GM21529 (cell line): ENCODE measurements around the gene CHN1.

Source experiments
- ATAC-seq: cut with Tn5 transposase; IDR thresholded peaks from one replicate; pipeline ENCODE4 v1.9.1; 2021; ENCODE audit not compliant: unreplicated experiment

The CHN1 gene

DNA sequence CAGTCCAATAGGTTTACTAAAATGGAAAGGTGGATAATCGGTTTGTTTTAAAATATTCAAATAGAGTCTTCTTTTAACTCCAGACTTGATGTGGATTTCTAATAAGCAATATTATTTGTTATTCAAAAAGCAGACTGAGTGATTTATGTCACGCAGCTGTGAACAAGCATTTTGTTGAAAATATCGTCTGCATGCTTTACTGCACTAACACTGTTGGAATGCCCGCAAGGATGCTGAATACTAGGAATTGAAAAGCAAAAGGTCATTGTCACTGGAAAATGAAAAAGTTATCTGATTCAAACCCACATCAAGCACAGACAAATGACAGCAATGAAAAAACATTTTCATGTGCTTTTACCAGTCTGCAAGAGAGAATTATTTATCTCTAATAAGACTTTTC, 31.1 kb downstream of the CHN1 start:
- no peak for ATAC-seq

- no peak for ATAC-seq
Observed at GRCh38 chr2:174972924-174973323, 32.3 kb downstream of the CHN1 start.

DNA sequence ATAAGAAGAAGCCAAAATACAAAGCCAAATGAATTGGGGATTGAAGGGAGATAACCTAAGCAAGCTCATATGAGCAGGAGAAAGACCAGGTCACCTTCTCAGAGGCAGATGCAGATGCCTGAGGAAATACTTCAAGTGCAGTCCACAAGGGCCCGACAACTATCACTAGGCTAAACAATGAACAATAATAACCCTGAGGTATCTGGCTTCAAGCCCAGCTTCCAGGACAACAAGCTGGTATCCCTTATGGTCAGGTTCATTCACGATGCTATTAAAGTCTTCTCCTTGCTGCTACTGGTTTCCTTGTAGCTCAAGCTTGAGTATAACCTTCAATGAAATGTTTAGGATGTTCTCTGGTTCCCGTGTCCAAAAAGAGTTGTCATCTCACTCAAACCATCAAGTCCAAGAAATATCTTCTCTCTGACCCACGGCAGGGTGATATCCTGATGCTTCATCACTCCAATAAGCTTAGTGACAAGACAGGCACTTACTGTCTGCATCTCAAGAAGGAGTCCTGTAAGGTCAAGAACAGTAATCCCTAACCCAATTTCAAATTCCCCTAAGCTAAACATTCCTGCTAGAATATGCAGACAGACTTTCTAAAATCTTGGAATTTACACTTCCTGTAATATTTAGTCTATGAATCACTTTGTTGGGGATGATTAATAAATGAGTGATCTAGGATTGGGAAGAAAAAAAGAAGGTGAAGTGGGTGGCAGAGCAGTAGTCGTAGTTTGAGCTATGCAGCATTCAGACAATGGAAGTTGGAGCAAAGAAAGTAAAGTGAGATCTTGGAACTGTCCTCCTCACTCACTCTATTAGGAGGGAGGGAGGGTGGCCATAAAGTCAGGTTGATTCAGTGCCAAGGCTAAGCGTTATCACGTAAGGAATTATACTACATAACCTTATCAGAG, 33.1 kb downstream of the CHN1 start:
- ATAC-seq, result no peak

GRCh38 chr2:174970092-174970491, 35.1 kb downstream of the CHN1 start:
- no peak for ATAC-seq

DNA sequence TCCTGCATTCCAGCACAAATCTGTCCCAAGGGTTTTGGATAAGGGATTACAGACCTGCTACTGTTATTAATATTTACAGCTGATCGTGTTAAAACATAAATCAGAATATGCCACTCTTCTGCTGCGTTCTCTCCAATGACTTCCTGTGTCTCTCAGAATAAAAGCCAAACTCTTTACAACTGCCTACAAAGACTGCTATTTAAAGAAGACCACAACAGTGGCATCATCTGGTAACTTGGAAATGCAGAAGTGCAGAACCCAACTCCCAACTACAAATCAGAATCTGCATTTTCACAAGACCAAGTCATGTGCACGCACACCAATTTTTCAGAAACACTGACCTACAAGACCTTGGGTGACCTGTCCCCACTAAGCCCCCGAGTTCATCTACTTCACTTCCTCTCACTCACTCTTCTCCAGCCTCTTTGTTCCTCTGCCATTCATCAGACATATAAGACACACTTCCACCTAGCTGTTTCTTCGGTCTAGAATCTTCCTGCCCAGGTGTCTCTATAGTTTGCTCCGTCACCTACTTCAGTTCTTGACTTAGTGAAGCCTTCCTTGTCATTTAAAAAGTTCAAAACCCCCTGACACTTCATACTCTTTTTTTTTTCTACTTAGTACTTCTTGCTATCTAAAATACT, 36.0 kb downstream of the CHN1 start:
- no peak for ATAC-seq

- no peak for ATAC-seq
Observed at GRCh38 chr2:174967691-174968260, 37.4 kb downstream of the CHN1 start.

GRCh38 chr2:174967086-174967485, 38.1 kb downstream of the CHN1 start:
- no peak for ATAC-seq

DNA sequence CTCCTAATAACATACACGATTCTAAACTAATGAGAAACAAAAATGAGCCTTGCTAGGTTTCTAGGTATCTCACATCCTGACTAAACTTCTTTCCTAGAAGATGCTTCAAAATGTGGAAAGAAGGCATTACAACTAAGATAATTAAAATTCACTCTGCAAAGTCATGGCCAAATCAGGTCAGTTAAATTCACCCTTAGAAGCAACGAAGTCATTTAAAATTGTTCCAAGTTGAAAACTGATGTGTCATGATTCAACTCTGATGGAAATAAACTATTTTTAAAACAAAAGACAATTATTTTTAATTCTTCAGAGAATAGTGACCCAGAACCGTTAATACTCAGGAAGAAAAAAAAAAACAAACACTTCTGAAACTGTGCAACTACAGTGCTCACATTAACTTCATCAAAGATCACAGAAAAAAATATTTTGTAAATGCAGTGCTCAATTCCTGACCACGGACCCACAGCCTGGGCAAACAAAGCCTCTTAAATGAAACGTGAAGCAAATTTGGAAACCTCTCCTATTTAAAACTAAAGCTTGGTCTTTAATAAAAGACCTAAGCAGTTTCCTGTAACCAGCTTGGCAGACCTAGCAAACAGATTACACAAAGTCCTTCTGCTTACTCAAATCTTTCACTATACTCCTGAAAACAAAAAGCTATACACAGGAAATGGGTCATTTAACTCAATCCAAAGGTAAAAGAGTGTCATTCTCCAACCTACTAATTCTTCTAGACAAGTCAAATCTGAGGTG, 39.0 kb downstream of the CHN1 start:
- ATAC-seq, result no peak

- ATAC-seq, result no peak
Observed at GRCh38 chr2:174965551-174965950, 39.6 kb downstream of the CHN1 start.

DNA sequence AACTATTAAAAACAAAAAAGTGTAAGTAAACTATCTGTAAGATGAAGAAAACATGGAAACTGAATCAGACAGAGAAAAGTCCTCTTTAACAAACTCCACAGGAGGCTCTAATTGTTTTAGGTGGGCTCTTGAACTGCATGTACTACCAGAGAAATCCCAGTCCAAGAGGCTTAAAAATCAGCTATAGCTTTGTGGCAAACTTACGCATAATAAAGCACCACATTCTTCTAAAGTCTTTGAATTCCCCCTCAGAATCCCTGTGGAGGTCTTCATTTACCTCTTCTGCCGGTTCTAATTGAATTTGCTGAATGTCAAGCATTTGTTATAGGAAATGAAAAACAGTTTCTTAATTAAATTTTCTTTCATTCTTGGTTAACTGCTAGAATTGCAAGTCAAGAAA, 40.8 kb downstream of the CHN1 start:
- ATAC-seq, result no peak

GRCh38 chr2:174963437-174964400, 41.5 kb downstream of the CHN1 start:
- no peak for ATAC-seq

GRCh38 chr2:174959787-174960186, 45.4 kb downstream of the CHN1 start:
- ATAC-seq, result no peak

- no peak for ATAC-seq
Observed at GRCh38 chr2:174957050-174957449, 48.1 kb downstream of the CHN1 start.

GRCh38 chr2:174952607-174953006, 52.6 kb downstream of the CHN1 start:
- ATAC-seq, result no peak

GRCh38 chr2:174951745-174952144, 53.4 kb downstream of the CHN1 start:
- no peak for ATAC-seq

DNA sequence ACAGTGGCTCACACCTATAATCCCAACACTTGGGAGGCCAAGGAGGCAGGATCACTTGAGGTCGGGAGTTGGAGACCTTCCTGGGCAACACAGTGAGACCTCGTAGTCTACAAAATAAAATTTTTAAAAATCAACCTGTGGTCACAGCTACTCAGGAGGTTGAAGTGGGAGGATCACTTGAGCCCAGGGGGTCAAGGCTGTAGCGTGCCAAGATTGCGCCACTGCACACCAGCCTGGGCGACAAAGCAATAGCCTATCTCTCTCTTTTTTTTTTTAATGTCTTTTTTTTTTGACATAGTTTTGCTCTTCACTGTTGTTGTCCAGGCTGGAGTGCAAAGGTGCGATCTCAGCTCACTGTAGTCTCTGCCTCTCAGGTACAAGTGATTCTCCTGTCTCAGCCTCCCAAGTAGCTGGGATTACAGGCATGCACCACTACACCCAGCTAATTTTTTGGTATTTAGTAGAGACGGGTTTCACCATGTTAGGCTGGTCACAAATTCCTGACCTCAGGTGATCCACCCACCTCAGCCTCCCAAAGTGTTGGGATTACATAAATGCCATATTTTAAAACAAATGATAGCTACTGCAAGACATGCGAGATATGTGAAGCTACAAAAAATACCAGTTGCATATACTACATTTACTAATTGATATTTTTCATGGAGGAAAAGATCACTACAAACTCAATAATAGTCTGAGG, 55.0 kb downstream of the CHN1 start:
- ATAC-seq, result no peak

GRCh38 chr2:174945601-174946260, 59.5 kb downstream of the CHN1 start:
- no peak for ATAC-seq

DNA sequence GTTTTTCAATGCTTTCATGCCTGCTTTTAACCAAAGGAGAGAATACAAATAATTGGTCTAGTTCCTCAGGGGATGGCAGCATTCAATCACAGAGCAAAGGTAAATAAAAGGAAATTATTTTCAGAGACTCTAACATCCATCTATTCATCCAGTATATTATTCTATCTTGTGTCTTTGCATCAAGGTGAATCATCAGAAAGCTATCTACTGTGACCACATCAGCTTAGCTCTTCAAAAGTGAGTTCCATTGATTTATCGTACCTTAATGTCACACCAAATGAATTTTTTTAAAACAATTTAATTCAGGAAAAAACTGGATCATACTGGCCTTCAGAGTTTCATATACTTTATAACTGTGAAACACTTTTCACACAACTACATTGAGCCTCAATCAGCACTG, 66.1 kb downstream of the CHN1 start:
- ATAC-seq, result no peak

DNA sequence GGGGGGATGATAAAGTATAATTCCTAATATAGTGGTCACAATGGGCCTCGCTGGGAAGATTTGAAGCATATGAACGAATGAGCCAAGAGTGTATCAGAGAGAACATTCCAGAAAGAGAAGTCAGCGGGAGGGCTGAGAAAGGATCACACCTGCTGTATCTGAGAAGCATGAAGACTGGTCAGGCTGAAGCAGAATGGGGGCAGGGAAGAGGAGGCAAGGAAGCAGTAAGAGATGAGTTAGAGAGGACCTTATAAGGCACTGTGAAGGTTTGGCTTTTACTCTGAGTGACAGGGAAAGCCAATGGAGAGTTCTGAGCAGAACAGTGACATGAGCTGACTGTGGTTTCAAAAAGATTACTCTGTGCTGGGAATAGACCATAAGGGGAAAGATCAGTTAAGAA, 73.5 kb downstream of the CHN1 start:
- ATAC-seq, result no peak
